Myocyte (in vitro differentiated cells): Measurements from ENCODE around the gene MBNL1. TPM values are rescaled to one million over a fixed set of nuclear protein-coding genes. Genes with fewer than 3 reads are reported as not detected.
A peak's percentile ranks its signal among the peaks of the same experiment; 100 is the strongest.

Source experiments
- DNase-seq: peaks from one replicate; pipeline ENCODE4 v3.0.0-alpha.2; 2012; ENCODE audit warnings: low read depth
- polyA plus RNA-seq: library from polyadenylated mRNA; unstranded; fragments of >200 nt; gene quantifications from one replicate; pipeline ENCODE4 v1.2.1, GENCODE V29; 2012; ENCODE audit warnings: missing spikeins
- total RNA-seq: library from RNA; depleted of rRNA; stranded (reverse); fragments of >200 nt; gene quantifications from 2 replicates; pipeline ENCODE4 v1.2.3, GENCODE V29; 2014

Gene MBNL1
- 83.7 and 115 TPM in 2 replicates for total RNA-seq
- 32.9 TPM for polyA plus RNA-seq

GRCh38 chr3:152268555-152269055 is at the start of gene MBNL1:
TSS of gene MBNL1 (plus strand) at chr3:152268929. CDS start at chr3:152300194, 31,265 bp downstream.
- peak; percentile 80 for DNase-seq

- no peak for DNase-seq
Measured at GRCh38 chr3:152219216-152219615, 49.5 kb upstream of the MBNL1 start.

GRCh38 chr3:152219769-152220255 is 48.9 kb upstream of the MBNL1 start:
- DNase-seq = no peak

- peak; percentile 32 for DNase-seq
Measured at GRCh38 chr3:152222327-152222726, 46.4 kb upstream of the MBNL1 start.

- no peak for DNase-seq
Measured at GRCh38 chr3:152225201-152225600, 43.5 kb upstream of the MBNL1 start.

GRCh38 chr3:152226176-152226575 is 42.6 kb upstream of the MBNL1 start:
- no peak for DNase-seq

- no peak for DNase-seq
Measured at GRCh38 chr3:152227027-152227426, 41.7 kb upstream of the MBNL1 start.

- no peak for DNase-seq
Measured at GRCh38 chr3:152229692-152230091, 39.0 kb upstream of the MBNL1 start.

- DNase-seq = no peak
Measured at GRCh38 chr3:152230370-152230769, 38.4 kb upstream of the MBNL1 start.

- no peak for DNase-seq
Measured at GRCh38 chr3:152232001-152232400, 36.7 kb upstream of the MBNL1 start.

- DNase-seq = no peak
Measured at GRCh38 chr3:152232679-152233078, 36.0 kb upstream of the MBNL1 start.

- DNase-seq = no peak
Measured at GRCh38 chr3:152234657-152235375, 33.9 kb upstream of the MBNL1 start.

GRCh38 chr3:152235709-152236298 is 32.9 kb upstream of the MBNL1 start:
- peak; percentile 22 for DNase-seq

- DNase-seq = no peak
Measured at GRCh38 chr3:152236716-152237115, 32.0 kb upstream of the MBNL1 start.

GRCh38 chr3:152241142-152242017 is 27.3 kb upstream of the MBNL1 start:
- no peak for DNase-seq

GRCh38 chr3:152243301-152243711 is 25.4 kb upstream of the MBNL1 start:
- DNase-seq = no peak

GRCh38 chr3:152243721-152244516 is 24.8 kb upstream of the MBNL1 start:
- DNase-seq = no peak

GRCh38 chr3:152244517-152244888 is 24.2 kb upstream of the MBNL1 start:
- DNase-seq = no peak

GRCh38 chr3:152245498-152246170 is 23.1 kb upstream of the MBNL1 start:
- no peak for DNase-seq

- DNase-seq = no peak
Measured at GRCh38 chr3:152251916-152252315, 16.8 kb upstream of the MBNL1 start.
